Loucy (cell line): ENCODE data around the gene BCL2L12.

Source experiments
- H2AFZ ChIP-seq: fragments of 200-600 bp; sonication (generic); 2 replicates; pipeline ENCODE4 v1.6.0; 2016; ENCODE audit warnings: antibody characterized with exemption, mild to moderate bottlenecking, low read length, moderate library complexity
- H3F3A ChIP-seq: fragments of 200-600 bp; 2 replicates; pipeline ENCODE4 v1.6.0; 2016; ENCODE audit warnings: antibody characterized with exemption, low read depth, mild to moderate bottlenecking
- H3K27me3 ChIP-seq: fragments of 200-600 bp; sonication (generic); 2 replicates; pipeline ENCODE4 v1.6.1; 2014; ENCODE audit warnings: low read length, mild to moderate bottlenecking; ENCODE audit not compliant: insufficient read depth, poor library complexity, severe bottlenecking
- H3K36me3 ChIP-seq: fragments of 200-600 bp; sonication (generic); 2 replicates; pipeline ENCODE4 v1.6.1; 2016; ENCODE audit warnings: low read length; ENCODE audit not compliant: insufficient read depth
- H3K4me1 ChIP-seq: fragments of 200-600 bp; sonication (generic); 2 replicates; pipeline ENCODE4 v1.5.1; 2014; ENCODE audit warnings: low read length, mild to moderate bottlenecking; ENCODE audit not compliant: insufficient read depth, poor library complexity, severe bottlenecking
- H3K4me2 ChIP-seq: fragments of 200-600 bp; sonication (generic); 2 replicates; pipeline ENCODE4 v1.6.0; 2014; ENCODE audit warnings: antibody characterized with exemption, low read length, low read depth, mild to moderate bottlenecking; ENCODE audit not compliant: poor library complexity, severe bottlenecking
- H3K4me3 ChIP-seq: fragments of 200-600 bp; sonication (generic); 2 replicates; pipeline ENCODE4 v1.5.1; 2014; ENCODE audit warnings: low read length, mild to moderate bottlenecking, mixed read lengths; ENCODE audit not compliant: poor library complexity, severe bottlenecking
- H3K79me2 ChIP-seq: fragments of 200-600 bp; sonication (generic); 2 replicates; pipeline ENCODE4 v1.6.1; 2014; ENCODE audit warnings: low read length; ENCODE audit not compliant: insufficient read depth
- H3K9ac ChIP-seq: fragments of 200-600 bp; sonication (generic); 2 replicates; pipeline ENCODE4 v1.6.0; 2014; ENCODE audit warnings: mild to moderate bottlenecking, low read depth, low read length, moderate library complexity; ENCODE audit not compliant: poor library complexity, severe bottlenecking
- H3K9me2 ChIP-seq: fragments of 200-600 bp; sonication (generic); replicated peaks from 2 replicates; pipeline ENCODE4 v1.6.1; 2016; ENCODE audit warnings: low read depth, low read length, mixed read lengths
- H3K9me3 ChIP-seq: fragments of 200-600 bp; sonication (generic); 2 replicates; pipeline ENCODE4 v1.6.1; 2014; ENCODE audit warnings: mild to moderate bottlenecking, antibody characterized with exemption, low read length, low read depth; ENCODE audit not compliant: insufficient read depth
- H4K20me1 ChIP-seq: fragments of 200-600 bp; sonication (generic); 2 replicates; pipeline ENCODE4 v1.6.0; 2014; ENCODE audit warnings: antibody characterized with exemption, low read length, mild to moderate bottlenecking; ENCODE audit not compliant: insufficient read depth, poor library complexity, severe bottlenecking
- CTCF ChIP-seq: fragments of 200-600 bp; sonication (generic); conservative IDR thresholded peaks from 2 replicates; pipeline ENCODE4 v1.5.1; 2014; ENCODE audit warnings: mild to moderate bottlenecking, antibody characterized with exemption, low read length
- EZH2phosphoT487 ChIP-seq: fragments of 200-600 bp; IDR thresholded peaks from 2 replicates; pipeline ENCODE4 v1.6.1; 2018; ENCODE audit warnings: antibody characterized with exemption, mild to moderate bottlenecking, moderate library complexity, borderline replicate concordance

Gene BCL2L12

GRCh38 chr19:49704888-49705642 is 39.3 kb downstream of the BCL2L12 start:
- H2AFZ ChIP-seq = no peak overlapping the region
- H3K9me3 ChIP-seq = no peaks in the 10 kb centered on the region
- no peaks in the 10 kb centered on the region for H3K27me3 ChIP-seq
- no peak overlapping the region for H3K9ac ChIP-seq
- TF ChIP-seq CTCF = no peak
- no peak for TF ChIP-seq EZH2phosphoT487
- no peaks in the 10 kb centered on the region for H3K4me1 ChIP-seq
- no peak overlapping the region for H3K4me2 ChIP-seq
- H3F3A ChIP-seq = no peaks in the 10 kb centered on the region
- no peaks in the 10 kb centered on the region for H3K36me3 ChIP-seq
- no peaks in the 10 kb centered on the region for H3K9me2 ChIP-seq
- H3K4me3 ChIP-seq = no peak overlapping the region
- H4K20me1 ChIP-seq = no peaks in the 10 kb centered on the region
- no peaks in the 10 kb centered on the region for H3K79me2 ChIP-seq

- no peaks in the 10 kb centered on the region for H3K4me1 ChIP-seq
- no peaks in the 10 kb centered on the region for H3K9me3 ChIP-seq
- no peaks in the 10 kb centered on the region for H3K9me2 ChIP-seq
- no peaks in the 10 kb centered on the region for H4K20me1 ChIP-seq
- no peaks in the 10 kb centered on the region for H3K27me3 ChIP-seq
- H2AFZ ChIP-seq = no peak overlapping the region
- TF ChIP-seq EZH2phosphoT487 = no peak
- no peak for TF ChIP-seq CTCF
- H3K9ac ChIP-seq = no peak overlapping the region
- H3K4me3 ChIP-seq = no peak overlapping the region
- H3K36me3 ChIP-seq = no peaks in the 10 kb centered on the region
- no peaks in the 10 kb centered on the region for H3F3A ChIP-seq
- no peaks in the 10 kb centered on the region for H3K79me2 ChIP-seq
- H3K4me2 ChIP-seq = no peak overlapping the region
These were observed 40.2 kb downstream of the BCL2L12 start for GRCh38 chr19:49705919-49706318.

GRCh38 chr19:49710372-49710951 is 44.7 kb downstream of the BCL2L12 start:
- Histone ChIP-seq H3K9me2 (no peaks in the 10 kb centered on the region), H3K4me1 (no peaks in the 10 kb centered on the region), H3F3A (no peaks in the 10 kb centered on the region), H3K4me2 (no peak overlapping the region), H3K4me3 (no peak overlapping the region), H3K27me3 (no peaks in the 10 kb centered on the region), H3K9me3 (no peaks in the 10 kb centered on the region), H3K36me3 (no peaks in the 10 kb centered on the region), H3K9ac (no peak overlapping the region), H2AFZ (no peak overlapping the region), H4K20me1 (no peaks in the 10 kb centered on the region), H3K79me2 (no peaks in the 10 kb centered on the region)
- TF ChIP-seq EZH2phosphoT487 (no peak), CTCF (no peak)
